ENCODE measurements around the gene ATP2B3.

Gene ATP2B3

GRCh38 chrX:153517423-153517822 is at the start of gene ATP2B3:
Gene ATP2B3, plus strand, starts transcription at chrX:153517642. Its CDS starts 18,606 bp downstream, at chrX:153536248.
- no peak for ATAC-seq
- DNase-seq: no peak

GRCh38 chrX:153468008-153468580 is 49.3 kb upstream of the ATP2B3 start:
- DNase-seq (no peak), ATAC-seq (no peak)

- ATAC-seq: peak; percentile 14
- DNase-seq: peak; percentile 39
These were observed 47.5 kb upstream of the ATP2B3 start for GRCh38 chrX:153469811-153470410.

GRCh38 chrX:153470411-153471363 is 46.8 kb upstream of the ATP2B3 start, which contains the start of gene HAUS7:
Gene HAUS7, minus strand, starts transcription at chrX:153470576. Its CDS starts 19 bp downstream, at chrX:153470557.
- ATAC-seq (peak; percentile 87), DNase-seq (peak; percentile 86)

GRCh38 chrX:153471663-153472280 is 45.7 kb upstream of the ATP2B3 start:
- no peak for ATAC-seq
- no peak for DNase-seq

GRCh38 chrX:153473126-153473525 is 44.3 kb upstream of the ATP2B3 start:
- ATAC-seq: no peak
- no peak for DNase-seq

- ATAC-seq (no peak), DNase-seq (no peak)
These were observed 43.2 kb upstream of the ATP2B3 start for GRCh38 chrX:153474266-153474665.

- peak; percentile 31 for DNase-seq
- ATAC-seq: no peak
These were observed 42.7 kb upstream of the ATP2B3 start for GRCh38 chrX:153474718-153475117.

- DNase-seq: no peak
- ATAC-seq: no peak
These were observed 42.2 kb upstream of the ATP2B3 start for GRCh38 chrX:153475271-153475670.

- DNase-seq (no peak), ATAC-seq (no peak)
These were observed 41.6 kb upstream of the ATP2B3 start for GRCh38 chrX:153475751-153476281.

- no peak for DNase-seq
- ATAC-seq: no peak
These were observed 40.6 kb upstream of the ATP2B3 start for GRCh38 chrX:153476666-153477363.

- DNase-seq (no peak), ATAC-seq (no peak)
These were observed 40.0 kb upstream of the ATP2B3 start for GRCh38 chrX:153477364-153477857.

- no peak for ATAC-seq
- no peak for DNase-seq
These were observed 39.5 kb upstream of the ATP2B3 start for GRCh38 chrX:153477901-153478300.

GRCh38 chrX:153478746-153479145 is 38.7 kb upstream of the ATP2B3 start:
- DNase-seq (no peak), ATAC-seq (no peak)

- DNase-seq: no peak
- ATAC-seq: no peak
These were observed 36.4 kb upstream of the ATP2B3 start for GRCh38 chrX:153481043-153481442.

GRCh38 chrX:153482376-153483015 is 34.9 kb upstream of the ATP2B3 start:
- DNase-seq: no peak
- no peak for ATAC-seq

GRCh38 chrX:153485396-153486080 is 31.9 kb upstream of the ATP2B3 start:
- ATAC-seq: no peak

GRCh38 chrX:153486171-153486570 is 31.3 kb upstream of the ATP2B3 start:
- DNase-seq (no peak), ATAC-seq (no peak)

More at GRCh38 chrX:153485396-153486080, 31.9 kb upstream of the ATP2B3 start:
- DNase-seq: no peak

- no peak for ATAC-seq
- no peak for DNase-seq
These were observed 29.8 kb upstream of the ATP2B3 start for GRCh38 chrX:153487590-153488071.

Measured in stimulated activated naive CD8-positive, alpha-beta T cell treated with anti-CD3 and anti-CD28 coated beads, Interleukin-15, Interleukin-2, amounts not matched to agents 100 U/mL and 50 U/mL, for 24 hours (primary cell).